CD4-positive, alpha-beta T cell treated with Interleukin-17A for 4 hours (primary cell): ENCODE results near the gene CNTNAP2.

Source experiments
- DNase-seq: peaks from one replicate; pipeline ENCODE4 v3.0.0-alpha.2; 2020; ENCODE audit warnings: mixed read lengths

Gene CNTNAP2

GRCh38 chr7:146443102-146443501 lies 326.5 kb downstream of the CNTNAP2 start:
- no peak for DNase-seq

GRCh38 chr7:146449625-146450024 lies 333.0 kb downstream of the CNTNAP2 start:
- no peak for DNase-seq

GRCh38 chr7:146455091-146455655 lies 338.6 kb downstream of the CNTNAP2 start:
- DNase-seq = no peak

GRCh38 chr7:146479040-146479439 lies 362.4 kb downstream of the CNTNAP2 start:
- no peak for DNase-seq

GRCh38 chr7:146486519-146486918 lies 369.9 kb downstream of the CNTNAP2 start:
- DNase-seq = no peak

GRCh38 chr7:146492017-146492416 lies 375.4 kb downstream of the CNTNAP2 start:
- no peak for DNase-seq

- DNase-seq = no peak
These were observed 378.5 kb downstream of the CNTNAP2 start for GRCh38 chr7:146494952-146495596.

GRCh38 chr7:146496657-146497056 lies 380.1 kb downstream of the CNTNAP2 start:
- DNase-seq = no peak

- no peak for DNase-seq
These were observed 383.4 kb downstream of the CNTNAP2 start for GRCh38 chr7:146499970-146500369.

- no peak for DNase-seq
These were observed 387.2 kb downstream of the CNTNAP2 start for GRCh38 chr7:146503844-146504243.

GRCh38 chr7:146510088-146510680 lies 393.6 kb downstream of the CNTNAP2 start:
- no peak for DNase-seq

- no peak for DNase-seq
These were observed 397.7 kb downstream of the CNTNAP2 start for GRCh38 chr7:146514304-146514703.

- DNase-seq = no peak
These were observed 412.0 kb downstream of the CNTNAP2 start for GRCh38 chr7:146528581-146528980.

GRCh38 chr7:146539836-146540235 lies 423.2 kb downstream of the CNTNAP2 start:
- no peak for DNase-seq

GRCh38 chr7:146542101-146542500 lies 425.5 kb downstream of the CNTNAP2 start:
- no peak for DNase-seq

- no peak for DNase-seq
These were observed 428.1 kb downstream of the CNTNAP2 start for GRCh38 chr7:146544748-146545147.

GRCh38 chr7:146548816-146549215 lies 432.2 kb downstream of the CNTNAP2 start:
- DNase-seq = no peak

GRCh38 chr7:146554556-146554955 lies 438.0 kb downstream of the CNTNAP2 start:
- DNase-seq = no peak

GRCh38 chr7:146557971-146558469 lies 441.4 kb downstream of the CNTNAP2 start:
- no peak for DNase-seq

- DNase-seq = no peak
These were observed 449.3 kb downstream of the CNTNAP2 start for GRCh38 chr7:146565872-146566271.

GRCh38 chr7:146575903-146576302 lies 459.3 kb downstream of the CNTNAP2 start:
- no peak for DNase-seq

- no peak for DNase-seq
These were observed 475.4 kb downstream of the CNTNAP2 start for GRCh38 chr7:146591976-146592375.

GRCh38 chr7:146606628-146607027 lies 490.0 kb downstream of the CNTNAP2 start:
- DNase-seq = no peak

GRCh38 chr7:146619641-146620040 lies 503.0 kb downstream of the CNTNAP2 start:
- no peak for DNase-seq
